Spleen (tissue), 7 donors: ENCODE results near the gene ATP5ME.

Experiments used
- CTCF ChIP-seq, 11 experiments: fragments of 200-600 bp in 7 of 11; fragments of 450-650 bp in 4 of 11; sonication (generic) in 4 of 11; IDR thresholded peaks in 8 of 11; conservative IDR thresholded peaks in 3 of 11; 1 replicate in 7 of 11; 2 replicates in 4 of 11; pipeline versions ENCODE4 v1.4.0 to v1.8.0; 2016 to 2021; ENCODE audit warnings: antibody characterized with exemption in 11 of 11, inconsistent platforms in 4 of 11, mild to moderate bottlenecking in 1 of 11
- POLR2AphosphoS5 ChIP-seq, 3 donors: sonication (generic); formaldehyde crosslinking; IDR thresholded peaks; one replicate each; pipeline ENCODE4 v1.5.1; 2017; ENCODE audit warnings: antibody characterized with exemption in 3 of 3
- donor health status: DM: no; HTN: no; CAD: no; lungs with moderate emphysema.
- donor health status: DM: no; HTN: no; CAD: no.
- donor health status: DM: no; HTN: no; CAD: no.

- no peak for TF ChIP-seq POLR2AphosphoS5 (IDR thresholded peaks at IDR 0.05)
- no peak for TF ChIP-seq CTCF (IDR thresholded peaks at IDR 0.05 in 8 of 11, conservative IDR thresholded peaks at IDR 0.05 in 3 of 11)
These were observed 40.0 kb upstream of the ATP5ME start for GRCh38 chr4:714087-714486.
